Glutamatergic neuron (in vitro differentiated cells): Measurements from ENCODE around the gene HSD17B3. TPM values are rescaled to one million over a fixed set of nuclear protein-coding genes. Genes with fewer than 3 reads are reported as not detected.

ENCODE experiments used
- DNase-seq: peaks from one replicate; pipeline ENCODE4 v3.0.0; 2022
- H3K27ac Mint-ChIP-seq: one replicate; pipeline ENCODE4 v1.8.0; 2020; ENCODE audit warnings: mild to moderate bottlenecking, mixed read lengths, inconsistent platforms; ENCODE audit not compliant: unreplicated experiment
- H3K27me3 Mint-ChIP-seq: one replicate; pipeline ENCODE4 v1.8.0; 2020; ENCODE audit warnings: mild to moderate bottlenecking, moderate library complexity, mixed read lengths, inconsistent platforms; ENCODE audit not compliant: unreplicated experiment
- H3K36me3 Mint-ChIP-seq: one replicate; pipeline ENCODE4 v1.8.0; 2020; ENCODE audit warnings: mild to moderate bottlenecking, mixed read lengths, inconsistent platforms; ENCODE audit not compliant: unreplicated experiment
- H3K4me1 Mint-ChIP-seq: one replicate; pipeline ENCODE4 v1.8.0; 2020; ENCODE audit warnings: mild to moderate bottlenecking, low read depth, mixed read lengths, inconsistent platforms; ENCODE audit not compliant: unreplicated experiment
- H3K4me3 Mint-ChIP-seq: one replicate; pipeline ENCODE4 v1.8.0; 2020; ENCODE audit warnings: mild to moderate bottlenecking, mixed read lengths, inconsistent platforms; ENCODE audit not compliant: unreplicated experiment
- H3K9me3 Mint-ChIP-seq: one replicate; pipeline ENCODE4 v1.8.0; 2020; ENCODE audit warnings: mild to moderate bottlenecking, moderate library complexity, mixed read lengths, inconsistent platforms; ENCODE audit not compliant: unreplicated experiment
- total RNA-seq: library from RNA; stranded (reverse); fragmentation: NEBNext Ultra II Directional; extraction: Animal tissue kit (Norgen Biotek cat#: 25700); gene quantifications from one replicate; pipeline ENCODE4 v1.2.1, GENCODE V29; 2021; ENCODE audit not compliant: unreplicated experiment
- TF ChIP-seq, protein P1 (sequence below): fragments of 200-600 bp; sonication (generic); IDR thresholded peaks from one replicate; pipeline ENCODE4 v1.5.0; 2021; ENCODE audit not compliant: partially characterized antibody, unreplicated experiment

Gene HSD17B3
- total RNA-seq, 1 donor from 2014 or later, result 2.2 TPM

DNA sequence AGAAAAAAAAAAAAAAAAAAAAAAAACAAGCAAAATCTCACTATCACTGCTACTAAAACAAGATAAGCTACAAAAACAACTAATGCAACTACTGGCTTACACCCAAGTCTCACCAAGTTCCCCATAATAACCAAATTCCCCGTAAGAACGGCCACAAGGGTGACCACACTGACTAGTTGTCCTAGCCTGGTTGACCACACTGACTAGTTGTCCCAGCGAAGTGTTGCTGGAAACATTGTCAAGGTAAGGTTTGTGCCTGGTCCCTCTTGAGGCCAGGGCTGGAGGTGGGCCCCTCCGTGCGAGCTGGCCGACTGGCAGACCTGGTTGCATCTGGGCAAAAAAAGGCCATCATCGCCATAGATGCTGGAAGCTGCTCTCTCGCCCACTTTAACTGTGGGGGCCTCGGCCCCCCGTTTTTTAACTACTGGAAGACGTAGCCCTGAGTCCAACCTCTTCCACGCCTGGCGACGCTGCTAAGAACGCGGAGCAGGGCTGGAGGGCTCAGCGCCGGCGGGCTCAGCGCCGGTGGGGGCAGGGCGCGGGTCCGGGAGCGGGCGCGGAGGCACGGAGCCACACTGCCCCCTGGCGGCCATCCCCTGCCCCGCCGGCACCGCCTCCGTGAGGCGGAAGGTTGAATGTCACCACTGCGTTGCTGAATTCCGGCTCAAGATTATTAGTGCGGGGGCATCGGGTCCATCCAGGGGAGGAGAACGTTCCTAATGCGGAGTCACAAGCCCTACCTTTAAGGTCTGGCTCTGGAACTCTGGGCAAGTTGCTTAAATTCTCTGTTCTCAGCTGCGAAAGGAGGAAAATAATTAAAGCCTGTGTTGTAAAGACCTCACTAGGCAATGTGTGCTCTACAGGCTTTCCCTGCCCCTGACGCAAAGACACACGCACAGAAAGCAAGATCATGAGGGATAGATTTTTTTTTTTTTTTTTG, 84.0 kb downstream of the HSD17B3 start:
- Mint-ChIP-seq H3K36me3 (peaks cover 5% of the 10 kb centered on the region), H3K27ac (peak overlapping the region; percentile 82), H3K4me1 (peaks cover 16% of the 10 kb centered on the region), H3K27me3 (peaks cover 8% of the 10 kb centered on the region), H3K9me3 (peaks cover 11% of the 10 kb centered on the region), H3K4me3 (peak overlapping the region; percentile 69)
- peak; percentile 90 for DNase-seq
- TF ChIP-seq, protein P1, sequence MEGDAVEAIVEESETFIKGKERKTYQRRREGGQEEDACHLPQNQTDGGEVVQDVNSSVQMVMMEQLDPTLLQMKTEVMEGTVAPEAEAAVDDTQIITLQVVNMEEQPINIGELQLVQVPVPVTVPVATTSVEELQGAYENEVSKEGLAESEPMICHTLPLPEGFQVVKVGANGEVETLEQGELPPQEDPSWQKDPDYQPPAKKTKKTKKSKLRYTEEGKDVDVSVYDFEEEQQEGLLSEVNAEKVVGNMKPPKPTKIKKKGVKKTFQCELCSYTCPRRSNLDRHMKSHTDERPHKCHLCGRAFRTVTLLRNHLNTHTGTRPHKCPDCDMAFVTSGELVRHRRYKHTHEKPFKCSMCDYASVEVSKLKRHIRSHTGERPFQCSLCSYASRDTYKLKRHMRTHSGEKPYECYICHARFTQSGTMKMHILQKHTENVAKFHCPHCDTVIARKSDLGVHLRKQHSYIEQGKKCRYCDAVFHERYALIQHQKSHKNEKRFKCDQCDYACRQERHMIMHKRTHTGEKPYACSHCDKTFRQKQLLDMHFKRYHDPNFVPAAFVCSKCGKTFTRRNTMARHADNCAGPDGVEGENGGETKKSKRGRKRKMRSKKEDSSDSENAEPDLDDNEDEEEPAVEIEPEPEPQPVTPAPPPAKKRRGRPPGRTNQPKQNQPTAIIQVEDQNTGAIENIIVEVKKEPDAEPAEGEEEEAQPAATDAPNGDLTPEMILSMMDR, result peak; percentile 99

DNA sequence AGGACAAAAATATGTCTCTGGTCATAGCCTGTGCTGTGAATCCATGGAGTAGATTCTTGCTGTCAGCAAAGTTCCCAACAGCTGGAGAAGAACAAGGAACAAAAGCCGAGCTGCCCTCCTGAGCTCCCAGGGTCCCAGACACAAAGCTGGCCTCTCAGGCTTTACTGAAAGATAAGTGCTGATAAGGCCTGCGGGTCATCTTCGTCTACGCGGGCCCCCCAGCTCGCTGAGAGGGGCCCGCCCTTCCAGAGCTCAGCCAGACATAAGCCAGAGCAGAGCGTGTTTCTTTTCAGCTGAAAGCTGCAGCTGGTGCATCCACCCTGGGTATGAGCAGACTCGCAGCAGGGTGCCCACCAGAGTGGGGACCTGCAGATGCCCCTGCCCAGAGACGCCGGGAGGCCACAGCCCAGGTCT, 84.7 kb downstream of the HSD17B3 start:
- DNase-seq, result peak; percentile 26
- Mint-ChIP-seq H3K4me1 (peaks cover 16% of the 10 kb centered on the region), H3K27me3 (peaks cover 8% of the 10 kb centered on the region), H3K27ac (peak overlapping the region; percentile 50), H3K9me3 (peaks cover 11% of the 10 kb centered on the region), H3K36me3 (peaks cover 9% of the 10 kb centered on the region), H3K4me3 (peak overlapping the region; percentile 68)
- TF ChIP-seq, protein P1, result no peak

DNA sequence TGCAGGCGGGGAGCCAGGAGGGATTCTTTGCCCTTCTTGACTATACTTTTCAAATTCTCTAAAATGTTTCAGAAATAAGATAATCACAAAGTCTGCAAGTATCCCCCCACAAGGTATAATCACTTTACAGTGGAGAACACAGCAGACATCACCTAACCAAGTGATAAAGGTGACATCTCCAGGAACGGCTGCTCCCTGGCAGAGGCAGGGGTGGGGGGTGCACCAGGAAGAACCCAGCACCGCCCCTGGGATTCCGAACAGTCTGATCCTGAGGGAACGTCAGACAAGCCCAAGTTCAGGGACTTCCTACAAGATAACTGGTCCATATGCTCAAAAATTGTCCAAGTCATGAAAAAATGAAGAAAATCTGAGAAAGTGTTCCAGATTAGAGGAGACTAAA, 85.4 kb downstream of the HSD17B3 start:
- H3K9me3 Mint-ChIP-seq, result peaks cover 11% of the 10 kb centered on the region
- H3K27ac Mint-ChIP-seq, result no peak overlapping the region
- DNase-seq, result no peak
- TF ChIP-seq, protein P1, result no peak
- peaks cover 16% of the 10 kb centered on the region for H3K4me1 Mint-ChIP-seq
- H3K27me3 Mint-ChIP-seq, result peaks cover 8% of the 10 kb centered on the region
- no peak overlapping the region for H3K4me3 Mint-ChIP-seq
- H3K36me3 Mint-ChIP-seq, result peaks cover 11% of the 10 kb centered on the region

DNA sequence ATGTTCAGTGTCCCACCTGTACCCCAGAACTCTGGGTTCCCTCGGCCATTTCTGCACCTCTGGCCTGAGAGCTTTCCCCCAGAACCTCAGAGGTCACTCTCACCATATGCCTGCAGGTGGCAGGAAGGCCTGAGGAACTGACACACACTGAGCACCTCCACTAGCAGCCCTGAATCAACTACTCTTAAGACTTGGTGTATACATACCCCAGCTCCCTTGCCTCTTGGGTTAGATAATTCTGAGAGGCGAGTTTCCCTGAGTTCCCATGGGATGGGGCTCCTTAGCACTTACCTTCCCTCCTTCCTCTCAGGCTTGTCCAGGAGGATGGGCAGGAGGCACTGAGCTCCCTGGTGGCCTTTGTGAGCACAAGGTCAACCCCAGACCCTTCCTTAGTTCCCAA, 86.1 kb downstream of the HSD17B3 start:
- H3K27ac Mint-ChIP-seq, result no peak overlapping the region
- TF ChIP-seq, protein P1, result no peak
- H3K4me3 Mint-ChIP-seq, result no peak overlapping the region
- no peak for DNase-seq
- H3K27me3 Mint-ChIP-seq, result peaks cover 11% of the 10 kb centered on the region
- peaks cover 16% of the 10 kb centered on the region for H3K4me1 Mint-ChIP-seq
- peaks cover 10% of the 10 kb centered on the region for H3K9me3 Mint-ChIP-seq
- peaks cover 15% of the 10 kb centered on the region for H3K36me3 Mint-ChIP-seq

DNA sequence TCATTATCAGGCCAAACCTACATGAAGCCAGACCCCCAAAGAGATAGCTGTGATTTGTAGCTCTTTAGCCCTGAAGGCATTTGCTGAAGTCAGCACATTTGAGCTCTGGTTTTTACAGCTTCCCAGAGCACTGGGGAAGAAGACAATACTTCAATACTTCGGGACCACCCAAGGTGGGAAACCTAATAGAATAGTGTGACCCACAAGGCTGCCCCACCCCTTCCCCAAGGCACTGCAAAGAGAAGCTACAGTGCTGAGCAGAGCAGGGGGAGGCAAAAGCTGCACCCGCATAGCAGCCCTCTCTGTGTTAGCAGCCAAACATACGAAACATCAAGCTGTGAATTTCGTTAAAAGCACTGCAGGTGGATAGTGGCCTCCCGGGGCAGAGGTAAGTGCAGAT, 87.3 kb downstream of the HSD17B3 start:
- no peak for DNase-seq
- Mint-ChIP-seq H3K27me3 (peaks cover 11% of the 10 kb centered on the region), H3K4me3 (no peak overlapping the region), H3K27ac (no peak overlapping the region), H3K4me1 (peaks cover 16% of the 10 kb centered on the region), H3K9me3 (peaks cover 6% of the 10 kb centered on the region), H3K36me3 (peaks cover 10% of the 10 kb centered on the region)
- TF ChIP-seq, protein P1, result no peak
